AG10803 (cell line): ENCODE measurements around the gene CCDC142.

Experiments used
- DNase-seq: peaks from one replicate; pipeline ENCODE4 v3.0.0; 2010; ENCODE audit warnings: low read depth
- H3K4me3 ChIP-seq: 2 replicates; pipeline ENCODE4 v1.5.1; 2011; ENCODE audit warnings: mild to moderate bottlenecking, low read length, control low read depth
- TF ChIP-seq, protein P1 (sequence below): conservative IDR thresholded peaks from 2 replicates; pipeline ENCODE4 v1.5.1; 2011; ENCODE audit warnings: mild to moderate bottlenecking, low read length, control low read depth, inconsistent platforms

Gene CCDC142

DNA sequence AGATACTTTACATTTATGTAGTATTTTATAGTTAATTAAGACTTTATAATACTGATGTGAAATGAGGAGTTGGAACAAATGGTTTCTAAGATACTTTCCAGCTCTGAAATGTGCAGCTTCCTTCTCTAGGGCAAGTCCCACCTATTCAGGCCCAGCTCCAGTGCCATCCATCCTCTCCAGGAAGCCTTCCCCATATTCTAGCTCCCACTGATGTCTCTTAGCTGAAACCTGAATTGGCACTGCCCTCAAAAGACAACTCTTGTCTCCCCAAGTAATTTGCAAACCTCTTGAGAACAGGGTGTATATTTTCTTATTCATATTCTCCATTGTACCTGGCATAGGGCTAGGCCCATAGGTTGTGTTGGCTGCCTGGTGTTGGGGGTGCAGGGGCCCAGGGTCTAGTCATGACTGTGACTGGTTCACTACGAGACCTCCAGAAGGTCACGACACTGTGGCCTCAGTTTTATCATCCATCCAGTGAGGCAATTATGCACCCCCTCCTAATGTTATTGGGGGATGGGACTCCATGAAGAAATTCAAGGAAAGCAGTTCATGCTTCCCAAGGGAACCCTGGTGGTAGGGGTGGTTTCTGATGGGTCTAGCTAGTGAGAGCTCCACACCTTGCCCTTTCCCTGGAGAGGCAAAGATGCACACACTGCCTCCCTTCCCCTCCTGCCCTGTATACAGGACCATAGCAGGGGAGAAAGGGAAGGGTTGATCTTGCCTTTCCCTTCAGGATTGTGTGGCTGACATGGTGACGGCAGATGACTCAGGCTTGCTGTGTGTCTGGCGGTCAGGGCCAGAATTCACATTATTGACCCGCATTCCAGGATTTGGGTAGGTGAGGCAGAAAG lies 58.4 kb downstream of the CCDC142 start:
- DNase-seq, result no peak
- TF ChIP-seq, protein P1, sequence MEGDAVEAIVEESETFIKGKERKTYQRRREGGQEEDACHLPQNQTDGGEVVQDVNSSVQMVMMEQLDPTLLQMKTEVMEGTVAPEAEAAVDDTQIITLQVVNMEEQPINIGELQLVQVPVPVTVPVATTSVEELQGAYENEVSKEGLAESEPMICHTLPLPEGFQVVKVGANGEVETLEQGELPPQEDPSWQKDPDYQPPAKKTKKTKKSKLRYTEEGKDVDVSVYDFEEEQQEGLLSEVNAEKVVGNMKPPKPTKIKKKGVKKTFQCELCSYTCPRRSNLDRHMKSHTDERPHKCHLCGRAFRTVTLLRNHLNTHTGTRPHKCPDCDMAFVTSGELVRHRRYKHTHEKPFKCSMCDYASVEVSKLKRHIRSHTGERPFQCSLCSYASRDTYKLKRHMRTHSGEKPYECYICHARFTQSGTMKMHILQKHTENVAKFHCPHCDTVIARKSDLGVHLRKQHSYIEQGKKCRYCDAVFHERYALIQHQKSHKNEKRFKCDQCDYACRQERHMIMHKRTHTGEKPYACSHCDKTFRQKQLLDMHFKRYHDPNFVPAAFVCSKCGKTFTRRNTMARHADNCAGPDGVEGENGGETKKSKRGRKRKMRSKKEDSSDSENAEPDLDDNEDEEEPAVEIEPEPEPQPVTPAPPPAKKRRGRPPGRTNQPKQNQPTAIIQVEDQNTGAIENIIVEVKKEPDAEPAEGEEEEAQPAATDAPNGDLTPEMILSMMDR, result no peak
- H3K4me3 ChIP-seq, result no peak overlapping the region
